Astrocyte of the spinal cord (primary cell): Measurements from ENCODE around the gene TSNAXIP1.

ENCODE experiments used
- DNase-seq: peaks from one replicate; pipeline ENCODE4 v3.0.0; 2011; ENCODE audit warnings: low read depth, low spot score
- H3K4me3 ChIP-seq: 2 replicates; pipeline ENCODE4 v1.5.1; 2011; ENCODE audit warnings: low read depth, mild to moderate bottlenecking, low read length, moderate library complexity
- in situ Hi-C: cut with HindIII; loops from 2 replicates; pipeline ENCODE4 v1.10.0; 2017; ENCODE audit warnings: low sequenced_read_pairs
- TF ChIP-seq, protein P1 (sequence below): IDR thresholded peaks from 2 replicates; pipeline ENCODE4 v1.5.1; 2012; ENCODE audit warnings: low read depth, mild to moderate bottlenecking, low read length, inconsistent platforms

Gene TSNAXIP1

GRCh38 chr16:67801241-67801640 lies 5.4 kb upstream of the TSNAXIP1 start:
- TF ChIP-seq, protein P1, sequence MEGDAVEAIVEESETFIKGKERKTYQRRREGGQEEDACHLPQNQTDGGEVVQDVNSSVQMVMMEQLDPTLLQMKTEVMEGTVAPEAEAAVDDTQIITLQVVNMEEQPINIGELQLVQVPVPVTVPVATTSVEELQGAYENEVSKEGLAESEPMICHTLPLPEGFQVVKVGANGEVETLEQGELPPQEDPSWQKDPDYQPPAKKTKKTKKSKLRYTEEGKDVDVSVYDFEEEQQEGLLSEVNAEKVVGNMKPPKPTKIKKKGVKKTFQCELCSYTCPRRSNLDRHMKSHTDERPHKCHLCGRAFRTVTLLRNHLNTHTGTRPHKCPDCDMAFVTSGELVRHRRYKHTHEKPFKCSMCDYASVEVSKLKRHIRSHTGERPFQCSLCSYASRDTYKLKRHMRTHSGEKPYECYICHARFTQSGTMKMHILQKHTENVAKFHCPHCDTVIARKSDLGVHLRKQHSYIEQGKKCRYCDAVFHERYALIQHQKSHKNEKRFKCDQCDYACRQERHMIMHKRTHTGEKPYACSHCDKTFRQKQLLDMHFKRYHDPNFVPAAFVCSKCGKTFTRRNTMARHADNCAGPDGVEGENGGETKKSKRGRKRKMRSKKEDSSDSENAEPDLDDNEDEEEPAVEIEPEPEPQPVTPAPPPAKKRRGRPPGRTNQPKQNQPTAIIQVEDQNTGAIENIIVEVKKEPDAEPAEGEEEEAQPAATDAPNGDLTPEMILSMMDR = no peak
- H3K4me3 ChIP-seq = no peak overlapping the region
- DNase-seq = no peak
- in situ Hi-C loops = no loop called here

- in situ Hi-C loops = no loop called here
- H3K4me3 ChIP-seq = no peak overlapping the region
- DNase-seq = no peak
- TF ChIP-seq, protein P1 = no peak
Measured at GRCh38 chr16:67801883-67802282, 4.8 kb upstream of the TSNAXIP1 start.

DNA sequence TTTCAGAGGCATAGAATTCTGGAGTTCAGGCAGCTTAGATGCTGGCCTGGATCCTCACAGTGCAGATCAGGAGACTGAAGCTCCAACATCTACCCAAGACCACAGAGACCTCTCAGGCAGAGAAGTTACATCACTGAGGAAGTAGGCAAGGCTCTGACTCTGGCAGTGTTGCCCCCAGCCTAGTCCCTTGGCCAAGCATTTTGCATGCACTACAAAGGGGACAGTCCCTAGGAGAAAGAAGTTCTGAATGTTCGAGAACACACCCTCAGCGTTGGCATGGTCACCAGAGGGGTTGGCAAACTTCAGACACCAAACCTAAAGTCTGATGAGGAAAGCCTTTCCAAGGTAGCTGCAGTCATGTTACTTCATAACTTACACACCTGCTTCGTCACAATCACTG lies 2.8 kb upstream of the TSNAXIP1 start:
- in situ Hi-C loops = no loop called here
- no peak for DNase-seq
- TF ChIP-seq, protein P1 = no peak
- no peak overlapping the region for H3K4me3 ChIP-seq

DNA sequence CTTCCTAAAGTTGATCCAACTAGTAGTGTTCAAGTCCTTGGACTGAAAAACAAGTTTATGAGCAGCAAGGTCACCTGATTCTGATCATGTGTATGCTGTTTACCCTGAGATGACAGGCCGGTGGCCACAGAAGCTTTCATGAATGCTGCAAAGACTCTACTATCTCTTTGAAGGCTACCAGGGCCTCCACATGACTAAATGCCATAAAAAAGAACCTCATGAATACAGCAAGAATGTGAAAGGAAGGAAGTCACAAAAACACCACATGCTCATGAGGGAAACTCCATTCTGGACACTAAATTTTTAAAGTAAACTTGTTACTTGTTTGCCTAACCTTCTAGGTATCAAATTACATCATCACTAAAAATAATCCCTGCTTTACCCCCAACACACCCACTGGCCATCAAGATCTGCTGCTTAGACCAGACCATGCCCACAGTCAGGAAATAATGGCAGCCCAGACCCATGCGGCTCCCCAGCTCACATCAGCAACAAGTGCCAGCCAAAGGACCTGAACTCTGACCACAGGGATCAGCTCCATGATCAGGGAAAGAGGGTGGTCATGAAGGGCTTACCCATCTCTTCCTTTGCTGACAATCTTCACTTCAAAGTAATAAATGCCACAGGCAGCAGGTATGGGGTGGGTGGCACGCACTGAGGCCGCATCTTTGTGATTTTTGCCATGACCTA lies 1.7 kb upstream of the TSNAXIP1 start:
- in situ Hi-C loops = no loop called here
- DNase-seq = no peak

DNA sequence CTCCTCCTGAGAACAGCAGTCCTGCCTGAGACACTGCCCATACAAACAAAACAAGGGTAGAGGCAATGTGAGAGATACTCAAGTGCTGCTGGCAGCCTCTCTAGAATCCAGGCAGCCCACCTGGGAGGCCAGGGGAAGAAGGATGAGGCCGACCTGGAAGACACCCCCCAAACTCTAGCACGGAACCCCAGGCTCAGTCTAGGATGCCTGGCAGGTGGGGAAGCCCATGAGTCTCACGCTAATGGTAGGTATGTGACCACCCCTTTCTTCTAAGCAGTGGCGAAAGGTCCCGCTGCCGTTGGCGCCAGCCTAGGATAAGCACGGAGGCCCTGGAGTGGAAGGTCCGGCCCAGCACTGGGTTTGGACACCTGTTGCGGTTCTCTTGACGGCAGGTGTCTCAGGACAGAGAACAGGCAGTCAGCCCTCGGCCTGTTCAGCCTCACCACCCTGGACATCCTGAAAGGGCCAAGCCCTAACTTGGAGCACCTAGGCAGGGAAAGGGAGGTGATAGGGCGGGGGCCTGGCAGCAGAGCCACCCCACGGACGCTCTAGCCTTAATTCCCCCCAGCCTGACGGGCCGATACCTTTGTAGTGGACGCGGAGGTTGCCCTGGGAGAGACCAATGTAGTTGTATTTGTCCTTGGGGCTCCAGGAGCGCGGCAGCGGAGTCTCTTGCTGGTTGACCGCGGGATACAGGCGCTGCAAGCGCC lies 816 bp upstream of the TSNAXIP1 start:
- DNase-seq = no peak
- H3K4me3 ChIP-seq = peak overlapping the region; percentile 97

More for the DNA sequence above, 1.7 kb upstream of the TSNAXIP1 start:
- TF ChIP-seq, protein P1 = no peak
- H3K4me3 ChIP-seq = peak overlapping the region; percentile 97

DNA sequence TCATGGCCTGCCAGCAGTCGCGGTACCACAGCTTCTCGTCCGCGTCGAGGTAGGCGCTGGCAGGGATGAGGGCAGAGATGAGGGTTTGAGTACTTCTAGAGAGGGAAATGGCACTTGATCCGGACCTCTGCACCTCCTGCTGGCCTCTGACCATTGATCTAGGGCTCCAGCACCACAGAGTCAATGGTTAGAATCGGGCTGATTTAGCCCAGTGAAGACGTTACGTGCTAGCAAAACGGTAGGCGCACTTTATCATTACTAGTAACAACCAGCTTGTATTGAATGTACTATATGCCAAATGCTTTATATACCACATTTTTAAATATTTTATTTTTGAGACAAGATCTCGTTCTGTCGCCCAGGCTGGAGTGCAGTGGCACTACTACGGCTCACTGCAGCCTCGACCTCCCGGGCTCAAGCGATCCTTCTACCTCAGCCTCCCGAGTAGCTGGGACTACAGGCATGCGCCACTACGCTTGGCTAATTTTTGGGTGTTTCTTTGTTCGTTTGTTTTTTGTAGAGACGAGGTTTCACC lies 526 bp downstream of the TSNAXIP1 start:
- H3K4me3 ChIP-seq = peak overlapping the region; percentile 97
- TF ChIP-seq, protein P1 = peak; percentile 11
- DNase-seq = no peak
- in situ Hi-C loops = no loop called here

More for the DNA sequence above, 816 bp upstream of the TSNAXIP1 start:
- in situ Hi-C loops = no loop called here
- TF ChIP-seq, protein P1 = no peak
